Trophoblast cell (in vitro differentiated cells and primary cell): ENCODE results near the gene CNKSR3.
A peak's percentile ranks its signal among the peaks of the same experiment; 100 is the strongest.

Source experiments
- DNase-seq, 2 donors: peaks; one replicate each; pipeline ENCODE4 v3.0.0-alpha.2; 2016
- H2AFZ ChIP-seq: 2 replicates; pipeline ENCODE4 v1.6.1; 2013; ENCODE audit warnings: low read length, moderate library complexity, mild to moderate bottlenecking; ENCODE audit not compliant: insufficient read depth, poor library complexity
- H2AK5ac ChIP-seq: 2 replicates; pipeline ENCODE4 v1.6.1; 2013; ENCODE audit warnings: mild to moderate bottlenecking, low read length
- H2BK120ac ChIP-seq: 2 replicates; pipeline ENCODE4 v1.6.1; 2013; ENCODE audit warnings: low read length, mild to moderate bottlenecking, moderate library complexity; ENCODE audit not compliant: insufficient read depth, poor library complexity
- H2BK12ac ChIP-seq: 2 replicates; pipeline ENCODE4 v1.6.1; 2013; ENCODE audit warnings: mild to moderate bottlenecking, low read length, moderate library complexity
- H2BK5ac ChIP-seq: 2 replicates; pipeline ENCODE4 v1.6.1; 2013; ENCODE audit warnings: low read length, low read depth, moderate library complexity, mild to moderate bottlenecking; ENCODE audit not compliant: poor library complexity
- H3K14ac ChIP-seq: 2 replicates; pipeline ENCODE4 v1.6.1; 2013; ENCODE audit warnings: mild to moderate bottlenecking, low read length
- H3K18ac ChIP-seq: 2 replicates; pipeline ENCODE4 v1.6.1; 2013; ENCODE audit warnings: mild to moderate bottlenecking, low read length
- H3K23ac ChIP-seq: 2 replicates; pipeline ENCODE4 v1.6.1; 2013; ENCODE audit warnings: low read length
- H3K27ac ChIP-seq: 2 replicates; pipeline ENCODE4 v1.5.1; 2013; ENCODE audit warnings: low read depth, mild to moderate bottlenecking, inconsistent platforms, low read length, moderate library complexity
- H3K27me3 ChIP-seq: 2 replicates; pipeline ENCODE4 v1.6.1; 2013; ENCODE audit warnings: inconsistent platforms, mild to moderate bottlenecking, low read length, moderate library complexity; ENCODE audit not compliant: insufficient read depth
- H3K36me3 ChIP-seq, 2 experiments: 1 replicate in 1 of 2; 2 replicates in 1 of 2; pipeline ENCODE4 v1.6.1; 2013; ENCODE audit warnings: low read length in 2 of 2, mild to moderate bottlenecking in 2 of 2, moderate library complexity in 1 of 2; ENCODE audit not compliant: insufficient read depth in 2 of 2, control insufficient read depth in 1 of 2
- H3K4ac ChIP-seq: 2 replicates; pipeline ENCODE4 v1.6.1; 2013; ENCODE audit warnings: low read depth, mild to moderate bottlenecking, low read length, moderate library complexity
- H3K4me1 ChIP-seq, 2 experiments: 1 replicate in 1 of 2; 2 replicates in 1 of 2; pipeline ENCODE4 v1.6.1; 2013; ENCODE audit warnings: low read length in 2 of 2, mild to moderate bottlenecking in 2 of 2, moderate library complexity in 1 of 2; ENCODE audit not compliant: insufficient read depth in 2 of 2, control insufficient read depth in 1 of 2
- H3K4me2 ChIP-seq: 2 replicates; pipeline ENCODE4 v1.6.1; 2013; ENCODE audit warnings: inconsistent platforms, mild to moderate bottlenecking, low read length, moderate library complexity
- H3K4me3 ChIP-seq: 2 replicates; pipeline ENCODE4 v1.5.1; 2013; ENCODE audit warnings: mild to moderate bottlenecking, low read depth, low read length, inconsistent platforms
- H3K79me1 ChIP-seq: one replicate; pipeline ENCODE4 v1.6.1; 2013; ENCODE audit warnings: low read length
- H3K79me2 ChIP-seq: 2 replicates; pipeline ENCODE4 v1.6.1; 2013; ENCODE audit warnings: low read length, mild to moderate bottlenecking; ENCODE audit not compliant: control insufficient read depth, insufficient read depth, poor library complexity
- H3K9ac ChIP-seq: 2 replicates; pipeline ENCODE4 v1.6.1; 2013; ENCODE audit warnings: mild to moderate bottlenecking, low read length
- H3K9me3 ChIP-seq: 2 replicates; pipeline ENCODE4 v1.6.1; 2013; ENCODE audit warnings: low read depth, mild to moderate bottlenecking, control low read depth, inconsistent platforms, low read length; ENCODE audit not compliant: insufficient read depth
- H4K12ac ChIP-seq: 2 replicates; pipeline ENCODE4 v1.6.1; 2013; ENCODE audit warnings: low read depth, mild to moderate bottlenecking, low read length, moderate library complexity
- H4K8ac ChIP-seq: 2 replicates; pipeline ENCODE4 v1.6.1; 2013; ENCODE audit warnings: low read depth, mild to moderate bottlenecking, low read length, moderate library complexity
- H4K91ac ChIP-seq: one replicate; pipeline ENCODE4 v1.6.1; 2013; ENCODE audit warnings: low read depth, mild to moderate bottlenecking, low read length, moderate library complexity
- WGBS: extraction: QIAGEN DNeasy Blood & Tissue Kit; methylation state at CpG from one replicate; pipeline ENCODE4 v1.1.7; 2013; ENCODE audit warnings: missing lambda C conversion rate; ENCODE audit not compliant: insufficient read length, insufficient coverage; ENCODE audit errors: extremely low coverage; 5-methylcytosine and 5-hydroxymethylcytosine counted together

CNKSR3 gene

GRCh38 chr6:154407440-154407839, 103.0 kb downstream of the CNKSR3 start:
- no peaks in the 10 kb centered on the region for H3K27me3 ChIP-seq
- no peak overlapping the region for H3K14ac ChIP-seq
- no peak overlapping the region for H2AFZ ChIP-seq
- no peak overlapping the region for H3K23ac ChIP-seq
- H3K9ac ChIP-seq: no peak overlapping the region
- no peak overlapping the region for H3K4me2 ChIP-seq
- H3K4ac ChIP-seq: no peak overlapping the region
- no peak for DNase-seq
- H3K18ac ChIP-seq: no peak overlapping the region
- H4K91ac ChIP-seq: no peak overlapping the region
- no peak overlapping the region for H4K8ac ChIP-seq
- H3K79me2 ChIP-seq: no peaks in the 10 kb centered on the region
- H4K12ac ChIP-seq: no peak overlapping the region
- H3K4me3 ChIP-seq: no peak overlapping the region
- WGBS: no CpG with 5 or more reads among the region's 5 CpGs
- no peaks in the 10 kb centered on the region for H3K9me3 ChIP-seq
- H3K79me1 ChIP-seq: no peaks in the 10 kb centered on the region
- no peak overlapping the region for H2BK5ac ChIP-seq
- no peak overlapping the region for H3K27ac ChIP-seq
- no peak overlapping the region for H2AK5ac ChIP-seq
- H3K4me1 ChIP-seq: peaks cover 2 to 7% of the 10 kb centered on the region in 2 experiments
- H3K36me3 ChIP-seq: no peaks in the 10 kb centered on the region
- H2BK120ac ChIP-seq: no peak overlapping the region
- H2BK12ac ChIP-seq: no peak overlapping the region

DNA sequence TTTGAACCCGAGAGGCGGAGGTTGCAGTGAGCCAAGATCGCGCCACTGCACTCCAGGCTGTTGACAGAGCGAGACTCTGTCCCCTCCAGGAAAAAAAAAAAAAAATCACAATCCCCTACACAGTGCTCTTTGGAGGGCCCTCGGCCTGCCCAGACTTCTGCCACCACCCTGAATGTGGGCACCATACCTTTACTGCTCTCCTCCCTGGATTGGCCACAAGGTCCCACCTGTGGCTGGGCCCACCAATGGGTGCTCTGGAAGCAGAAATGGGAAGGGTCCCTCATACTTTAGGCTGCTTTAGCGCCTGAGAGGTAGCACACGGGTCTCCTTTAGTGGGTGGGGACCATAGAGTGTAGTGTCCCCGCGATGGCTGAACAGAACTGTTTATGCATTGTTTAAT, 103.6 kb downstream of the CNKSR3 start:
- Histone ChIP-seq H3K23ac (no peak overlapping the region), H3K27me3 (no peaks in the 10 kb centered on the region)

GRCh38 chr6:154406301-154406700, 104.2 kb downstream of the CNKSR3 start:
- H2AFZ ChIP-seq: no peak overlapping the region
- H4K12ac ChIP-seq: no peak overlapping the region
- no peak overlapping the region for H3K14ac ChIP-seq
- no peak overlapping the region for H2BK120ac ChIP-seq
- WGBS: no CpG with 5 or more reads among the region's 20 CpGs
- DNase-seq: peak in 1 of 2 donors; percentile 38
- H3K4me3 ChIP-seq: no peak overlapping the region
- H3K4ac ChIP-seq: no peak overlapping the region
- no peaks in the 10 kb centered on the region for H3K9me3 ChIP-seq
- H3K4me2 ChIP-seq: no peak overlapping the region
- H3K27ac ChIP-seq: no peak overlapping the region
- peaks cover 2 to 7% of the 10 kb centered on the region in 2 experiments for H3K4me1 ChIP-seq
- no peak overlapping the region for H4K8ac ChIP-seq
- H3K79me1 ChIP-seq: no peaks in the 10 kb centered on the region
- no peak overlapping the region for H3K23ac ChIP-seq
- no peak overlapping the region for H2BK12ac ChIP-seq
- H4K91ac ChIP-seq: no peak overlapping the region
- H2BK5ac ChIP-seq: no peak overlapping the region
- H3K9ac ChIP-seq: no peak overlapping the region
- no peaks in the 10 kb centered on the region for H3K36me3 ChIP-seq
- no peak overlapping the region for H3K18ac ChIP-seq
- H3K27me3 ChIP-seq: no peaks in the 10 kb centered on the region
- H3K79me2 ChIP-seq: no peaks in the 10 kb centered on the region
- no peak overlapping the region for H2AK5ac ChIP-seq

More for the DNA sequence above, 103.6 kb downstream of the CNKSR3 start:
- no CpG with 5 or more reads among the region's 10 CpGs for WGBS
- Histone ChIP-seq H3K79me2 (no peaks in the 10 kb centered on the region), H2AFZ (no peak overlapping the region), H3K36me3 (no peaks in the 10 kb centered on the region), H3K27ac (no peak overlapping the region), H3K4me1 (peaks cover 2 to 7% of the 10 kb centered on the region in 2 experiments), H4K8ac (no peak overlapping the region), H3K9ac (no peak overlapping the region), H4K12ac (no peak overlapping the region), H2BK120ac (no peak overlapping the region), H3K4me2 (no peak overlapping the region), H2AK5ac (no peak overlapping the region), H2BK5ac (no peak overlapping the region), H3K18ac (no peak overlapping the region), H3K4ac (no peak overlapping the region), H3K4me3 (no peak overlapping the region), H4K91ac (no peak overlapping the region), H3K9me3 (no peaks in the 10 kb centered on the region), H3K79me1 (no peaks in the 10 kb centered on the region), H2BK12ac (peak overlapping the region; percentile 13), H3K14ac (no peak overlapping the region)
- DNase-seq: no peak

- peak; percentile 27 to 89 for DNase-seq
- no peaks in the 10 kb centered on the region for H3K79me2 ChIP-seq
- H2AK5ac ChIP-seq: no peak overlapping the region
- no peak overlapping the region for H4K12ac ChIP-seq
- no peak overlapping the region for H3K4ac ChIP-seq
- H3K27ac ChIP-seq: no peak overlapping the region
- no peak overlapping the region for H2BK12ac ChIP-seq
- no peak overlapping the region for H3K9ac ChIP-seq
- H3K18ac ChIP-seq: no peak overlapping the region
- H3K9me3 ChIP-seq: no peaks in the 10 kb centered on the region
- H2BK5ac ChIP-seq: no peak overlapping the region
- no peaks in the 10 kb centered on the region for H3K79me1 ChIP-seq
- H4K91ac ChIP-seq: no peak overlapping the region
- no peaks in the 10 kb centered on the region for H3K27me3 ChIP-seq
- peaks cover 0 to 2% of the 10 kb centered on the region in 2 experiments for H3K4me1 ChIP-seq
- H3K4me2 ChIP-seq: no peak overlapping the region
- WGBS: no CpG with 5 or more reads among the region's 6 CpGs
- no peak overlapping the region for H4K8ac ChIP-seq
- H2BK120ac ChIP-seq: no peak overlapping the region
- no peak overlapping the region for H3K23ac ChIP-seq
- peaks cover 0 to 2% of the 10 kb centered on the region in 2 experiments for H3K36me3 ChIP-seq
- H2AFZ ChIP-seq: no peak overlapping the region
- H3K14ac ChIP-seq: no peak overlapping the region
- no peak overlapping the region for H3K4me3 ChIP-seq
These were observed 105.6 kb downstream of the CNKSR3 start for GRCh38 chr6:154404791-154405400.
